Neural cell (in vitro differentiated cells): ENCODE results near the gene CTNNBL1. TPM values are rescaled to one million over a fixed set of nuclear protein-coding genes. Genes with fewer than 3 reads are reported as not detected.

ENCODE experiments used
- H2AFZ ChIP-seq: fragments of 200-600, 300-800 bp; sonication (generic), shearing (Covaris generic); 2 replicates; pipeline ENCODE4 v1.6.0; 2014; ENCODE audit warnings: low read depth, mild to moderate bottlenecking, antibody characterized with exemption, low read length, moderate library complexity
- H3F3A ChIP-seq: fragments of 200-600 bp; shearing (Covaris generic); 2 replicates; pipeline ENCODE4 v1.6.1; 2016; ENCODE audit warnings: mild to moderate bottlenecking, moderate library complexity, mixed read lengths, antibody characterized with exemption, low read length; ENCODE audit not compliant: insufficient read depth, poor library complexity, severe bottlenecking
- H3K27ac ChIP-seq: fragments of 200-600, 300-800 bp; sonication (generic), shearing (Covaris generic); 2 replicates; pipeline ENCODE4 v1.5.1; 2014; ENCODE audit warnings: mild to moderate bottlenecking, low read length, moderate library complexity
- H3K27me3 ChIP-seq: fragments of 300-800, 200-600 bp; sonication (generic), shearing (Covaris generic); 2 replicates; pipeline ENCODE4 v1.6.0; 2014; ENCODE audit warnings: mild to moderate bottlenecking, low read depth, low read length, moderate library complexity; ENCODE audit not compliant: insufficient read depth
- H3K36me3 ChIP-seq: fragments of 300-800, 200-600 bp; sonication (generic), shearing (Covaris generic); 2 replicates; pipeline ENCODE4 v1.5.1; 2014; ENCODE audit warnings: mild to moderate bottlenecking, antibody characterized with exemption, low read length, moderate library complexity; ENCODE audit not compliant: insufficient read depth
- H3K4me2 ChIP-seq: fragments of 300-800, 200-600 bp; sonication (generic), shearing (Covaris generic); 2 replicates; pipeline ENCODE4 v1.6.0; 2014; ENCODE audit warnings: mild to moderate bottlenecking, low read length
- H3K4me3 ChIP-seq: fragments of 300-800, 200-600 bp; sonication (generic), shearing (Covaris generic); 2 replicates; pipeline ENCODE4 v1.5.1; 2014; ENCODE audit warnings: mild to moderate bottlenecking, low read length, moderate library complexity
- H3K79me2 ChIP-seq: fragments of 200-600 bp; shearing (Covaris generic); replicated peaks from 2 replicates; pipeline ENCODE4 v1.6.0; 2014; ENCODE audit warnings: mild to moderate bottlenecking, low read length, moderate library complexity; ENCODE audit not compliant: insufficient read depth
- H3K9ac ChIP-seq: fragments of 300-800, 200-600 bp; sonication (generic), shearing (Covaris generic); 2 replicates; pipeline ENCODE4 v1.6.1; 2016; ENCODE audit warnings: mild to moderate bottlenecking, low read length, mixed read lengths
- H3K9me2 ChIP-seq: fragments of 200-600 bp; shearing (Covaris generic); 2 replicates; pipeline ENCODE4 v1.6.1; 2016; ENCODE audit warnings: mild to moderate bottlenecking, low read length, mixed read lengths; ENCODE audit not compliant: insufficient read depth
- H3K9me3 ChIP-seq: fragments of 200-600, 300-800 bp; sonication (generic), shearing (Covaris generic); 2 replicates; pipeline ENCODE4 v1.6.1; 2016; ENCODE audit warnings: mild to moderate bottlenecking, mixed run types, low read length, moderate library complexity, mixed read lengths
- H4K20me1 ChIP-seq: fragments of 200-600 bp; shearing (Covaris generic); 2 replicates; pipeline ENCODE4 v1.6.1; 2016; ENCODE audit warnings: mild to moderate bottlenecking, mixed run types; ENCODE audit not compliant: insufficient read depth
- CTCF ChIP-seq: fragments of 450-650 bp; IDR thresholded peaks from 2 replicates; pipeline ENCODE4 v1.5.1; 2014; ENCODE audit warnings: antibody characterized with exemption, mild to moderate bottlenecking, moderate library complexity; ENCODE audit not compliant: poor library complexity, severe bottlenecking
- EP300 ChIP-seq: fragments of 450-650 bp; conservative IDR thresholded peaks from 2 replicates; pipeline ENCODE4 v1.6.1; 2014; ENCODE audit warnings: antibody characterized with exemption, mild to moderate bottlenecking, moderate library complexity; ENCODE audit not compliant: poor library complexity, severe bottlenecking
- EZH2 ChIP-seq: fragments of 200-600, 300-800 bp; shearing (Covaris generic), sonication (generic); IDR thresholded peaks from 2 replicates; pipeline ENCODE4 v1.6.1; 2014; ENCODE audit warnings: antibody characterized with exemption, low read length, borderline replicate concordance, mild to moderate bottlenecking; ENCODE audit not compliant: insufficient read depth, poor library complexity, severe bottlenecking
- MXI1 ChIP-seq: fragments of 450-650 bp; conservative IDR thresholded peaks from 2 replicates; pipeline ENCODE4 v1.6.1; 2014; ENCODE audit warnings: antibody characterized with exemption, mild to moderate bottlenecking; ENCODE audit not compliant: poor library complexity, severe bottlenecking
- POLR2AphosphoS5 ChIP-seq: IDR thresholded peaks from 2 replicates; pipeline ENCODE4 v1.6.1; 2012
- RAD21 ChIP-seq: fragments of 450-650 bp; conservative IDR thresholded peaks from 2 replicates; pipeline ENCODE4 v1.6.1; 2014; ENCODE audit warnings: antibody characterized with exemption, mild to moderate bottlenecking, moderate library complexity
- SMC3 ChIP-seq: fragments of 450-650 bp; conservative IDR thresholded peaks from 2 replicates; pipeline ENCODE4 v1.6.1; 2014; ENCODE audit warnings: antibody characterized with exemption, mild to moderate bottlenecking, moderate library complexity; ENCODE audit not compliant: poor library complexity
- TAF1 ChIP-seq: IDR thresholded peaks from 2 replicates; pipeline ENCODE4 v1.6.1; 2012; ENCODE audit warnings: low read depth
- polyA plus RNA-seq: library from polyadenylated mRNA; depleted of rRNA; stranded (reverse); fragments of >200 nt; gene quantifications from 2 replicates; pipeline ENCODE4 v1.2.3, GENCODE V29; 2014
- TF ChIP-seq, protein P1 (sequence below): IDR thresholded peaks from 2 replicates; pipeline ENCODE4 v1.6.1; 2012; ENCODE audit warnings: borderline replicate concordance

Gene CTNNBL1
- polyA plus RNA-seq, 1 donor from 2014 or later, result 32.6 TPM

GRCh38 chr20:37907330-37907676 lies 213.5 kb downstream of the CTNNBL1 start:
- Histone ChIP-seq H3K9me3 (no peaks in the 10 kb centered on the region), H3K27ac (peak overlapping the region; percentile 50), H2AFZ (no peak overlapping the region), H3F3A (no peaks in the 10 kb centered on the region), H3K27me3 (no peaks in the 10 kb centered on the region), H3K9ac (peak overlapping the region; percentile 34), H4K20me1 (no peaks in the 10 kb centered on the region), H3K36me3 (no peaks in the 10 kb centered on the region), H3K79me2 (no peaks in the 10 kb centered on the region), H3K4me2 (no peak overlapping the region), H3K9me2 (no peaks in the 10 kb centered on the region), H3K4me3 (no peak overlapping the region)
- TF ChIP-seq CTCF (no peak), RAD21 (no peak), POLR2AphosphoS5 (no peak), EZH2 (no peak), SMC3 (no peak), EP300 (no peak), MXI1 (no peak), TAF1 (no peak)
- TF ChIP-seq, protein P1, sequence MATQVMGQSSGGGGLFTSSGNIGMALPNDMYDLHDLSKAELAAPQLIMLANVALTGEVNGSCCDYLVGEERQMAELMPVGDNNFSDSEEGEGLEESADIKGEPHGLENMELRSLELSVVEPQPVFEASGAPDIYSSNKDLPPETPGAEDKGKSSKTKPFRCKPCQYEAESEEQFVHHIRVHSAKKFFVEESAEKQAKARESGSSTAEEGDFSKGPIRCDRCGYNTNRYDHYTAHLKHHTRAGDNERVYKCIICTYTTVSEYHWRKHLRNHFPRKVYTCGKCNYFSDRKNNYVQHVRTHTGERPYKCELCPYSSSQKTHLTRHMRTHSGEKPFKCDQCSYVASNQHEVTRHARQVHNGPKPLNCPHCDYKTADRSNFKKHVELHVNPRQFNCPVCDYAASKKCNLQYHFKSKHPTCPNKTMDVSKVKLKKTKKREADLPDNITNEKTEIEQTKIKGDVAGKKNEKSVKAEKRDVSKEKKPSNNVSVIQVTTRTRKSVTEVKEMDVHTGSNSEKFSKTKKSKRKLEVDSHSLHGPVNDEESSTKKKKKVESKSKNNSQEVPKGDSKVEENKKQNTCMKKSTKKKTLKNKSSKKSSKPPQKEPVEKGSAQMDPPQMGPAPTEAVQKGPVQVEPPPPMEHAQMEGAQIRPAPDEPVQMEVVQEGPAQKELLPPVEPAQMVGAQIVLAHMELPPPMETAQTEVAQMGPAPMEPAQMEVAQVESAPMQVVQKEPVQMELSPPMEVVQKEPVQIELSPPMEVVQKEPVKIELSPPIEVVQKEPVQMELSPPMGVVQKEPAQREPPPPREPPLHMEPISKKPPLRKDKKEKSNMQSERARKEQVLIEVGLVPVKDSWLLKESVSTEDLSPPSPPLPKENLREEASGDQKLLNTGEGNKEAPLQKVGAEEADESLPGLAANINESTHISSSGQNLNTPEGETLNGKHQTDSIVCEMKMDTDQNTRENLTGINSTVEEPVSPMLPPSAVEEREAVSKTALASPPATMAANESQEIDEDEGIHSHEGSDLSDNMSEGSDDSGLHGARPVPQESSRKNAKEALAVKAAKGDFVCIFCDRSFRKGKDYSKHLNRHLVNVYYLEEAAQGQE, result no peak

- H3K27me3 ChIP-seq, result no peaks in the 10 kb centered on the region
- TF ChIP-seq SMC3, result no peak
- peak; percentile 15 for TF ChIP-seq POLR2AphosphoS5
- peak overlapping the region; percentile 14 for H2AFZ ChIP-seq
- H3K36me3 ChIP-seq, result no peaks in the 10 kb centered on the region
- H3K27ac ChIP-seq, result peak overlapping the region; percentile 50
- no peak overlapping the region for H3K4me2 ChIP-seq
- no peaks in the 10 kb centered on the region for H3K9me2 ChIP-seq
- no peaks in the 10 kb centered on the region for H3K9me3 ChIP-seq
- no peaks in the 10 kb centered on the region for H3F3A ChIP-seq
- H4K20me1 ChIP-seq, result no peaks in the 10 kb centered on the region
- H3K79me2 ChIP-seq, result no peaks in the 10 kb centered on the region
- no peak overlapping the region for H3K4me3 ChIP-seq
- peak overlapping the region; percentile 34 for H3K9ac ChIP-seq
Measured at GRCh38 chr20:37907677-37908401, 214.0 kb downstream of the CTNNBL1 start.
